ENCODE data around the gene TBC1D19.
A peak's percentile ranks its signal among the peaks of the same experiment; 100 is the strongest.
"Not testable (repeated sequence)": the region's sequence is repeated elsewhere in the genome, so short reads cannot be mapped to it uniquely, and the experiment has no call there.

Gene TBC1D19, protein sequence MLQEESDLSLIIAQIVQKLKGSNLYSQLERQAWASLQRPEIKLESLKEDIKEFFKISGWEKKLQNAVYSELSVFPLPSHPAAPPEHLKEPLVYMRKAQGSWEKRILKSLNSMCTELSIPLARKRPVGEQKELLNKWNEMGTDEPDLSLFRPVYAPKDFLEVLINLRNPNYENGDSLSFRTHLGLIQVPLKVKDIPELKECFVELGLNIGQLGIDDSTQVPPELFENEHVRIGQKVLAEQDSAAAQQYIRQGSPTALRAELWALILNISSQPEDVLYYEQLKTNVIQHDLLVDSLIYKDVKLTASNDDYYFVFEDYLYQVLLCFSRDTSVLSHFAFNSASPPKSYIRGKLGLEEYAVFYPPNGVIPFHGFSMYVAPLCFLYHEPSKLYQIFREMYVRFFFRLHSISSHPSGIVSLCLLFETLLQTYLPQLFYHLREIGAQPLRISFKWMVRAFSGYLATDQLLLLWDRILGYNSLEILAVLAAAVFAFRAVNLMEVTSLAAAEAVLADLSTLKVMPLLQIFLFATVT

DNA sequence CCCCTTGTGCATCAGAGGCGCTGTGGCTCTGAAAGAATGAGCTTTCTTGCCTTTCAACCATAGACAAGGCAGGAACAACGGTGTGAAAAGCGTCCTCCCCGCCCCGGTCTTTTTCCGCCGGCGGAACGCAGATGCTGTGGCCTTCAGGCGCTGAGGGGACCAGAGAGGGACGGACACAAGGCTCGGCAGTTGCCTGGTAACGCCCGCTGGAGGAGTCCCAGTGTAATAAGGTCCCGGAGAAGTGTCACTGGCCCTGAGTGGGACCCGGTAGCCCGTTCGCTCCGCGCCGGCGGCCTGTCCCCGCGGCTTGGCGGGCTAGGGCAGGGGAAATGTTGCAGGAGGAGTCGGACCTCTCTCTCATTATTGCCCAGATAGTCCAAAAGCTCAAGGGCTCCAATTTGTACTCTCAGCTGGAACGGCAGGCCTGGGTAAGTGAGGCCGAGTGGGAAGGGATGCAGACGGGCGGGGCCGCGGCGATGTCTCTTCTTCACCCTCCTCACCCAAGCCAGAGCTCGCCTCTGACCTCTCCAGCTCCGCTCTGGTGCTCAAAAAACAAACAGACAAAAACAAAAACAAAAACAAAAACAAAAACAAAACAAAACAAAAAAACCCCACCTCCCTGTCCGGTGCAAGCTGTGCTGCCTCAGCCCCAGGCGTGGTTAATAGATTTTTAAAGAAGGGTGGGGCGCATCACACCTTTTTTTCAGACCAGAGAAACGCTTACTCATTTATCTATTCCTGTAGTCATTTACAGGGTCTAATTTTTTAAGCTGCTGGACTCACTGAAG lies at the start of gene TBC1D19:
TSS of gene TBC1D19 (plus strand) at position 220 of the 788 bp plus-strand sequence. CDS start at position 330, 110 bp downstream.
- peak; percentile 63 to 78 (median 74) for DNase-seq

DNA sequence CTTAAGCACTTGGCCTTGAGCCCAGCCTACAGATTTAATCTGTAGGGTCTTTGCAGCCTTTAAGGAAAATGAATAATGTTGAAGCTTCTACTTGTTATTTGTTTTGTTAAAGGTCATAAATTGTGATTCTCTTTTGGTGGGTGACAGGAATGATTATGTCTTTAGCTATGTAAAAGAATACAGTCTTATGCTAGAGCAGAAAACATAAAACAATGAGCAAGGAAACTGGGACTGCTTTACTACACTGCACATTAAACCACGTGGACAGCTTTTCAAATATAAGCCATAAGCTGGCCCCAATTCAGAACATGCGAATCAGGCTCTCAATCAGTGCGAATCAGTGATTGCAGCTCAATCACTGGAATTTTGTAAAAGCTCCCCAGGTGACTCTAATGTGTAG lies 40.9 kb upstream of the TBC1D19 start:
- DNase-seq: no peak

DNA sequence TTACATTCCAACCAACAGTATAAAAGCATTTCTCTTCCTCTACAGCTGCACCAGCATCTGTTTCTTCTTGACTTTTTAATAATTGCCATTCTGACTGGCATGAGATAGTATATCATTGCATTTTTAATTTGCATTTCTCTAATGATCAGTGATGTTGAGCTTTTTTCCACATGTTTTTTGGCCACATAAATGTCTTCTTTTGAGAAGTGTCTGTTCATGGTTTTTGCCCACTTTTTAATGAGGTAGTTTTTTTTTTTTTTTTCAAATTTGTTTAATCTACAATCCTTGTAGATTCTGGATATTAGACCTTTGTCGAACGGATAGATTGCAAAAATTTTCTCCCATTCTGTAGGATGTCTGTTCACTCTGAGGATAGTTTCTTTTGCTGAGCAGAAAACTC lies 39.5 kb upstream of the TBC1D19 start:
- no peak for DNase-seq

DNA sequence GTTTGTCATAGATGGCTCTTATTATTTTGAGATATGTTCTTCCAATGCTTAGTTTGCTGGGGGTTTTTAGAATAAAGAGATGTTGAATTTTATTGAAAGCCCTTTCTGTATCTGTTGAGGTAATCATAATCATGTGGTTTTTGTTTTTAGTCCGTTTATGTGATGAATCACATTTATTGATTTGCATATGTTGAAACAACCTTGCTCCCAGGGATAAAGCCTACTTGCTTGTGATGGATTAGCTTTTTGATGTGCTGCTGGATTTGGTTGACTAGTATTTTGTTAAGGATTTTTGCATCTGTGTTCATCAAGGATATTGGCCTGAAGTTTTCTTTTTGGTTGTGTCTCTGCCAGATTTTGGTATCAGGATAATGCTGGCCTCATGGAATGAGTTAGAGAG lies 35.5 kb upstream of the TBC1D19 start:
- not testable (repeated sequence) for DNase-seq

DNA sequence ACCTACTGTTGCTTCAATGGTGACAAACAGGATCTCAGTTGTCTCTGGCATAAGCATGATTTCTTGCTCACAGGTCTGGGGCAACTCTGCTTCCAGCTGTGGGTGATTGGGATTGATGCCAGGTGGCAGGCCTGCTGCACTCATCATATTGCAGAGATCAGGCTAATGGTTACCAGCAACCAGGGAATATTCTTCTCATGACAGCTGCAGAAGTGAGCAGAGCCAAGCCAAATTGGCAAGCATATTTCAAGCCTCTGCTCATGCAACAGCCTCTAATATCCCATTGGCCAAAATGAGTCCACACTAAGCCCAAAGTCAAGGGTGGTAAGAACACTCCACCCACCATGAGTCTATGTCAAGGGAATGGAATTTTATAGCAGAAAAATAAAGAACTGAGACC lies 26.7 kb upstream of the TBC1D19 start:
- no peak for DNase-seq

DNA sequence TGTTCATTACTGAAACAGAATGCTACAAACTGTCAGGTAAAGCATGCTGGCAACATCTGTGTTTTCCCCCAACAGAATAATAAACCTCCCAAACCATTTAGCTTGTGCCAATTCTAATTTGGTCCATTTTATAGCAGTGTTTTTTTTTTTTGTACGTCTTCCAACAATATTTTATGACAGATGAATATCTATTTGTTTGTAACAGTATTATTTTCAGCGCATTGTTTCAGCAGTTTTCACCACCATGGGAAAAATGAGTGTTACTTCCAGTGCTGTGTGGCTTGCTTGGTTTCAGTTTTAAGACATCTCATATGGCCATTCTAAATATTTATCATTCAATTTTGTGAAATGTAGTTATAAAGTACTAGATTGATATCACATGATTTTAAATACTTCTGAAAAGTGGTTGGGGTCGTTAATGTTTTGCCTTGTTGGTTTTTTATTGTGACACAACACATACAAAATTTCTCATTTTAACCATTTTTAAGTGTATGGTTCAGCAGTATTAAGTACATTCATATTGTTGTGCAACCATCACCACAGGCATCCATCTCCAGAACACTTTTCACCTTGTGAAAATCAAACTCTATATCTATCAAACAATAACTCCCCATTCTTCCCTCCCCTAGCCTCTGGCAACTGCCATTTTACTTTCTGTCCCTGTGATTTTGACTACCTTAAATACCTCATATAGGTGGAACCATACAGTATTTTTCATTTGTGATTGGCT lies 25.6 kb upstream of the TBC1D19 start:
- no peak for DNase-seq

DNA sequence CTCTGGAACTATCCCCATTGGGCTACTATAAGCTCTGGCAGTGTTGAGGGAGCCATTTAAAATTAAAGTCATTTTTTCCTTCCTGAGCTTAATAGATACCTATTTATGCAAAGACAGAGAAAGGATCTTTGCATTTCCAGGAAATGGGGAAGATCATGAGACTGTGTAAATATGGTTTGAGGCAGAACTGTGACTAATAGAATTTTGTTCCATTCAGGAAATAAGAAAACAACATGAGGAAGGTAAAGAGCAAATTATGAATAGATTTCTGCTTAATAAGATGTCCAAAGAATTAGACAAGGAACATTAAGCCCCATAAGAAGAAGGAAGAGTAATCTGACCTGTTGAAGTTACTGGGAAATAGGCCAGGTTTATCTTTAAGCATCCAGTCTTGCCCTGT lies 17.8 kb upstream of the TBC1D19 start:
- DNase-seq: no peak

DNA sequence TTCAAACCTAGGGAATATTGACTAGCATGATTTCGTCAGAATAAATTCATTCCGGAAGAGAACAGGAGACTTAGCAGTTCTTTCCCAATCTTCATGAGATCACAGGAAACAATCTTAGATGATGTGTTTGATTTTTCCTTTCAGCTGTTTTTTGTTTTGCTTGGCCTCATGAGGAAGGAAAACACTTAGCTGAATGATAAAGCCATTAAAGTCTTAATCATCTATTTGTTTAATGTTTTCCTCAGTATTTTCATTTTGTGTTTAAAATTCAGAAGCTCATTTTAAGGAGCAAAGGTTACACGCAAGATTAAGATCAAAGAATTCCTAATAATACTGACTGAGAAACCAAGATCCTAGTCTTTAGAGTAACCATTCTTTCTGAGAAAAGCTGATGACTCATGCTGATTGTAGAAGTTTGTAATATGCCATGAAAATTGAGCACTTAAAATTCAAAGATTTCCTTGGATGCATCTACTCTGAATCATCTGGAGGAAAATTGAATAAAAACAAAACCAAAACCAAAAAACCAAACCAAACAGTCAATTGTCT lies 15.4 kb upstream of the TBC1D19 start:
- DNase-seq: no peak

DNA sequence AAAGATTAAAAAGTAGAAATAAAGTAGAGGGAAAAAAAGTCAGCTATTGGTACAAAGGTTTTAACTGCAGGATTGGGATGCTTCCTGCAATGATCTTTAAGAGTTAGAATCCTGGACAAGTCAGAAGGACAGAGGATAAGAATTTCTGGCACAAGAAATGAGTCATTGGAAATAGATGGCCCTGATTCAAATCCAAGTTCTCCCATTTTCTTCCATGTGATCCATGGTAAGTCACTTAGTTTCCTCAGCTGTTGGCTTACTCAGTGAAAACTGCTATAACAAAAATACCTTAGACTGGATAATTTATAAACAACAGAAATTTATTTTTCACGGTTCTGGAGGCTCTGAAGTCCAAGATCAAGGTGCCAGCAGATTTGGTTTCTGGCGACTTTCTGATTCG lies 13.3 kb upstream of the TBC1D19 start:
- no peak for DNase-seq

DNA sequence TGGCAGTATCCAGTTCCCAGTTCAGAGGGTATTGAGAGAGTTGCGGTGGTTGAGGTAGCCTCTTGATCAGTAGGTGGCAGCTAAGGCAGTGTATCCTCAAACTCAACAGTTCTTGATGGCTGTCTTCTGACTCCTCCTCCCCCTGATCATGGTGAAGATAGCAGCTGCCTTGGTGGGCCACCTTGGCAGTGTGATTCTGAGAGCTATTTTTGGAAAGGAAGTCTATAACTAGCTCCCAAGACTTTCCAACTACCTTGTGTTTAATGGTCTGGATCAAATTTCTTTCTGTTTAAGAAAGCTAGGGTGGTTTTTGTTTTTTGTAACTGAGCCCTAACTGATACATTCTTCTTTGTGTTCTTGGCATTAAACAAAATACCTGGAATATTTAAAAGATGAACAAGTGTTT lies 10.5 kb upstream of the TBC1D19 start:
- DNase-seq: no peak

DNA sequence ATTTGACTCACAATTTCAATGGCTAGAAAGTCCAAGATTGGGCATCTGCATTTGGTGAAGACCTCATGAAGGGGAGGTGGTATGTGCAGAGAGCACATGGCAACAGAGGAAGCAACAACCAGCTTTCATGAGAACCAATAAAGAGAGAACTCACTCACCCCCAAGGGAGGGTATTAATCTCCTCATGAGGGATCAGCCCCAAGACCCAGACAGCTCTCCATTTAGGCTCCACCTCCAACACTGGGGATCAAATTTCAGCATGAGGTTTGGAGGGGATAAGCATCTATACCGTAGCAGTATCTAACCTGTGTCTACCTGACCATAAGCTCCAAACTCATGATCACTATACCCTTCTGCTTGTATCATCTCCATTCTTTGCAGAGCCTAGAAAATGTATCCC lies 9.3 kb upstream of the TBC1D19 start:
- no peak for DNase-seq

DNA sequence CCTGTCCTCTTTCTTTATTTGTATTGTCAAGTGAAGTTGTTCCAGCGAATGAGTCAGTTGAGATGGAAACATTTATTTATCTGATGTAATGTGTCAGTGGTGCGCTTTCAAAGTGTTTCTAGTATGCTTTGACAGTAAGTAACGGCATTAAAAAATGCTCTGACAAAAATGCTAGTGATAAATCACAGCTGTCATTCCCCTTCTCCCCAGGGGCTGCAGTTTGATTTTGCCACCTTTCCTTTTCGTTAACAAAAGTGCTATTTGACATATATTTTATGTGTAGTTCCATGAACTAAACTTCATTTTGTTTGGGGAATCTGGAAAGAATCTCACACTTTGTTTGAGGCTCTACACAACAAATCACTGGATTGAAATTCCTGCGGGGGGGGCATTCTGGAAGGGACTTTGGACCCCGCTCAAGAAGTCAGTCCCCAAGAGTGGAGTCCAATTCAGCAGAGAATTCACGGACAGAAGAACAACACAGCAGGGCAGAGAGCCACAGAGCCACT lies 7.6 kb upstream of the TBC1D19 start:
- no peak for DNase-seq

DNA sequence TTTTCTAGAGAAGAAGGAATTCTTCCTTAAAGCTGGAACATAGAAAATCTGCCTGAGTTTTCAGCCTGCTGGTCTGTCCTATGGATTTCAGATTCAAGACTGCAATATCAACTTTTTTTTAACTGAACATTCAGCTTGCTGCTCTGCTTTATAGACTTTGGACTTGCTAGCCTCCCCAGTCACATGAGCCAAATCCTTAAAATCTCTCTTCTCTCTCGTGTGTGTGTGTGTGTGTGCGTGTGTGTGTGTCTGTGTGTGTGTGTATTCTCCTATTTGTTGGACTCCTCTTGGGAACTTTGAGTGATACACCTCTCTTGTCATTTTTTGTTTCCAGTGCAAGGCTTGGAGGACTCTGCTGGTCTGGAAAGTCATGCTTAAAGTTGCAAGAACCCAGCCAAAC lies 6.8 kb upstream of the TBC1D19 start:
- no peak for DNase-seq

DNA sequence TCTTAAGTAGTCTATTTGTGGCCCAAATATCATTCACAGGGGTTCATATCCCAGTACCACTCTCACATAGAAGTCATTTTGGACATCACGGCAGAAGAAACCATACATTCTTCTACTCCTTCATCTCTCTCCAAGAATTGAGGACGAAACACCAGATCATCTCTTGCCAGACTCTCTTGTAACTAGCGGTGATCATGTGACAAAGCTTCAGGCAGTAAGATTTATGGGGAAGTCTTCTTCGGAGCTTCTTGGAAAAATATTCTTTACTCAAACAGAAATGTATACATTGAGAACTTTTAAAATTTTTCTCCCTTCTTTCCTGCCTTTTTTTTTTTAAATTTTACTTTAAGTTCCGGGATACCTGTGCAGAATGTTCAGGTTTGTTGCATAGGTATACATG lies 4.7 kb upstream of the TBC1D19 start:
- no peak for DNase-seq

DNA sequence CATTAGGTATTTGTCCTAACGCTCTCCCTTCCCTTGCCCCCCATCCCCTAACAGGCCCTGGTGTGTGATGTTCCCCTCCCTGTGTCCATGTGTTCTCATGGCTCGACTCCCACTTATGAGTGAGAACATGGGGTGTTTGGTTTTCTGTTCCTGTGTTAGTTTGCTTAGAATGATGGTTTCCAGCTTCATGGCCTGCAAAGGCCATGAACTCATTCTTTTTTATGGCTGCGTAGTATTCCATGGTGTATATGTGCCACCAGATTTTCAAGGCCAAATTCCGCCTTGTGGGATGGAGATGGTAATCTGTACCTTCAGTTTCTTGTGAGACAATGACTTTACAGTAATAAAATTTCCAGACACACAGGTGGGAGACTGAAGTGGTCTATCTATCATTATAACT lies 2.5 kb upstream of the TBC1D19 start:
- DNase-seq: not testable (repeated sequence)

DNA sequence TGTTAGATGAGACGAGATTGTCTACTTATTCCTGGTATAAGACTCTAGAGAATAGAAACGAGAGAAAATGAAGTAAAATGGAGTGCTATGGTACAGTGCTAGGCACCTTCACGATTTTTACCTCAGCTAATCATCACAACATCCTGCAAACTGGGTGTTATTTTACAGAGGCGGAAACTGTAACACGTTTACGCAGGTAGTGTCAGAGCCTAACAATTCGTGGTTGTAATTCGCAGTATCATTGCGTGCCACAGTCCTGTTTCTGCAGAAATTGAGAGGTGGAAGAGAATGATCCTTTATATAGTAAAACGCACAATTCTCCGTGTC lies 383 bp upstream of the TBC1D19 start:
- DNase-seq: peak in 1 of 4 experiments; percentile 29

DNA sequence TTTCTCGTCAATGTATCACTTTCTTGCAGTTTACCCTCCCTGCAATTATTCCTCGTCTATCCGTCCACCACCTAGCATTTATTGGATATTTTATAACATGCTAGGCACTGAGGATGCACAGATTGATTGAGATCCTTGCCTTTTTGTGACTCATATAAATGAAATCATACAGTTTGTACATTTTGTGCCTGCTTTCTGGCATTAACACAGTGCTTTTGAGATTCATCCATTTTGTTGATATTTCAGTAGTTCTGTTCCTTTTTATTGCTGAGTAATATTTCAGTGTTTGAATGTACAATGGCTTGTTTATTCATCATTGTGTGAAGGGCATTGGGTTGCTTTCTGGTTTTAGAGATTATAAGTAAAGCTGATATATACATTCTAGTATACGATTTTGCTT lies 841 bp downstream of the TBC1D19 start:
- no peak for DNase-seq

DNA sequence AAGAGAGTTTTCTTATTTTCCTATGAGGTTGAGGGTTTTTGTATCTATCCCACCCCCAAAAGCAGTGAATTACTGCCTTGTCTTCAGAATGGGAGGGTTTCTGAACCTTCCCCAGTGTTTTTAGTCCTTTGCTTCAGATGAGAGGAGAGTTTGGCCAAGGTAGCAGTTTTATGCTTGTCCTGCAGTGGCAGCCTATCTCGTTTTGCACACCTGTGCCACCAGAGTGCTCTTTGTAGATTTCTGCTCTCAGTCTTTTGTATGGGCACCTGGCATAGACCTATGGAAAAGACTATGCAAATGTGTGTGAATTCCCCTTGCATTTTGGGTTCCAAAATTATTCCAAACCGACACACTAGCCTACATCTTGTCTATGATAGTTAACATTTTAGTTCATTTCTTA lies 5.8 kb downstream of the TBC1D19 start:
- no peak for DNase-seq

DNA sequence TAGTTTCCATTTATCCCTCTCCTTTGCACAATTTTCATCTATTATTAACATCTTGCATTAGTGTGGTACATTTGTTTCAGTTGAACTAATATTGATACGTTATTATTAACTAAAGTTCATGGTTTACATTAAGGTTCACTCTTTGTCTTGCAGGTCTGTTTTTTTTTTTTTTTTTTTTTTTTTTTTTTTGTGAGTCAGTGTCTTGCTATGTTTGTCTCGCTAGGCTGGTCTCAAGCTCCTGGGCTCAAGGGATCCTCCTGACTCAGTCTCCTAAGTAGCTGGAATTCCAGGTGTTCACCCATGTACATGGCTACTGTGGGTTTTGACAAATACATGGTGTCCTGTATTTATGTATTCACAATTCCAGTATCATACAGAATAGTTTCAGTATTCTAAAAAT lies 6.8 kb downstream of the TBC1D19 start:
- no peak for DNase-seq

DNA sequence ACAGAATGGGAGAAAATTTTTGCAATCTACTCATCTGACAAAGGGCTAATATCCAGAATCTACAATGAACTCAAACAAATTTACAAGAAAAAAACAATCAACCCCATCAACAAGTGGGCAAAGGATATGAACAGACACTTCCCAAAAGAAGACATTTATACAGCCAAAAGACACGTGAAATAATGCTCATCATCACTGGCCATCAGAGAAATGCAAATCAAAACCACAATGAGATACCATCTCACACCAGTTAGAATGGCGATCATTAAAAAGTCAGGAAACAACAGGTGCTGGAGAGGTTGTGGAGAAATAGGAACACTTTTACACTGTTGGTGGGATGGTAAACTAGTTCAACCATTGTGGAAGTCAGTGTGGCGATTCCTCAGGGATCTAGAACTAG lies 9.7 kb downstream of the TBC1D19 start:
- not testable (repeated sequence) for DNase-seq

DNA sequence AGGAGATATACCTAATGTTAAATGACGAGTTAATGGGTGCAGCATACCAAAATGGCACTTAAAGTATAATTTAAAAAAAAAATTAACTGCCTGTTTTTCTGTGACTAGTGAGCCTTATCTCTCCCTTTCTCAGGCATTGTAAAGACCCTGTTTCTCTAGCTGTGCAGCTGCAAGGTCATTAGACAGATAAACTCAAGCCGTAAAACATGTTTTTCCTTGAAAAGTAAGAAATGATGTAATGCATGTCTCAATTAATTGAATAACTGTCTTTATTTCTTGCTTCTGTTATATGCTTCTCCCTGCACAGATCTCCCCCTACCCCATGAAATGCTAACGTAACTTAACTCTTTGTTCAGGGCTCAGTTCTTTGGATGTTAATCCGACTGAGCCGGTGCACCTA lies 10.5 kb downstream of the TBC1D19 start:
- no peak for DNase-seq

DNA sequence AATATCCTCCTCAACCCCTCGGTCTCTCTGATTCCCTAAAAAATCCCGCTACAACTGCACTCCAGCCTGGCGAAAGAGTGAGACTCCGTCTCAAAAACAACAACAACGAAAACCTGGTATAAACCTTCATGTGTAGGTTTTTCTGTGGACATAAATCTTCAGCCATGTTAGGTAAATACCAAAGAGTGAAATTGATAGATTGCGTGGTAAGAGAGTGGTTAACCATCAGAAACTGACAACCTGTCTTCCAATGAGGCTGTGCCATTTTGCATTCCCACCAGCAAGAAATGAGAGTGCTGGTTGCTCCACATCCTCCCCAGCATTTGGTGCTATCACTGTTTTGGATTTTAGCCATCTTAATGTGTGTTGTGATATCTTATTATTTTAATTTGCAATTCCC lies 10.9 kb downstream of the TBC1D19 start:
- no peak for DNase-seq

DNA sequence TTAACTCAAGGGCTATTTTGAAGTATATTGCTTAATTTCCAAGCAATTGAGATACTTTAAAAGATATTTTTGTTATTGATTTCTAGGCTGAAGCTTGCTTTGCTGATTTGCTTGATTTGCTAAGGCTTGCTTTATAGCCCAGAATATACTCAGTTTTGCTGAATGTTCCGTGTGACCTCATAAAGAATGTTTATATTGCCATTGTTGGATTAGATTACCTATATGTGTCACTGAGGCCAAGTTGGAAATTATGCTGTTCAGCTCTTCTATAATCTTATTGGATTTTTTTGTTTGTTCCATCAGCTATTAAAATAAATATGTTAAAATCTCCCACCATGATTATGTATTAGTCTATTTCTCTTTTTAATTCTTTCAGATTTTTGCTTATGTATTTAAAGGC lies 13.0 kb downstream of the TBC1D19 start:
- no peak for DNase-seq
